HEK293T (cell line): Measurements from ENCODE around the gene EFCAB6.

Experiments used
- CTCF ChIA-PET: fragments of 350-600 bp; formaldehyde crosslinking; extraction: SDS; loops from one replicate; lab custom pipeline; 2021; ENCODE audit warnings: antibody characterized with exemption, inconsistent platforms; lab: Yijun Ruan, JAX
- POLR2A ChIA-PET: fragments of 350-600 bp; formaldehyde crosslinking; extraction: SDS; loops from one replicate; lab custom pipeline; 2020; ENCODE audit warnings: antibody characterized with exemption, inconsistent platforms; lab: Yijun Ruan, JAX
- DNase-seq: peaks from one replicate; pipeline ENCODE4 v3.0.0; 2012; ENCODE audit warnings: mixed read lengths; ENCODE audit errors: extremely low spot score
- ARNT ChIP-seq: fragments of 450-650 bp; IDR thresholded peaks from 2 replicates; pipeline ENCODE4 v1.6.1; 2017; ENCODE audit warnings: mild to moderate bottlenecking
- BHLHE40 ChIP-seq: fragments of 450-650 bp; IDR thresholded peaks from 2 replicates; pipeline ENCODE4 v1.6.1; 2016; ENCODE audit warnings: mild to moderate bottlenecking, moderate library complexity, borderline replicate concordance
- CTBP1 ChIP-seq: fragments of 450-650 bp; IDR thresholded peaks from 2 replicates; pipeline ENCODE4 v1.6.1; 2016; ENCODE audit warnings: borderline replicate concordance
- ELF4 ChIP-seq: fragments of 450-650 bp; IDR thresholded peaks from 2 replicates; pipeline ENCODE4 v1.6.1; 2017; ENCODE audit warnings: antibody characterized with exemption
- FOXA1 ChIP-seq: fragments of 450-650 bp; IDR thresholded peaks from 2 replicates; pipeline ENCODE4 v1.6.1; 2016; ENCODE audit warnings: mild to moderate bottlenecking
- FOXK2 ChIP-seq: fragments of 450-650 bp; IDR thresholded peaks from 2 replicates; pipeline ENCODE4 v1.6.1; 2016; ENCODE audit warnings: mild to moderate bottlenecking
- FOXM1 ChIP-seq: fragments of 450-650 bp; IDR thresholded peaks from 2 replicates; pipeline ENCODE4 v1.6.1; 2017; ENCODE audit warnings: mild to moderate bottlenecking, borderline replicate concordance
- HDGF ChIP-seq: fragments of 450-650 bp; IDR thresholded peaks from 2 replicates; pipeline ENCODE4 v1.6.1; 2017; ENCODE audit warnings: antibody characterized with exemption, borderline replicate concordance
- L3MBTL2 ChIP-seq: fragments of 450-650 bp; conservative IDR thresholded peaks from 2 replicates; pipeline ENCODE4 v1.6.1; 2016; ENCODE audit warnings: mild to moderate bottlenecking
- LEF1 ChIP-seq: fragments of 450-650 bp; IDR thresholded peaks from 2 replicates; pipeline ENCODE4 v1.6.1; 2017; ENCODE audit warnings: mild to moderate bottlenecking, borderline replicate concordance
- NFRKB ChIP-seq: fragments of 450-650 bp; IDR thresholded peaks from 2 replicates; pipeline ENCODE4 v1.6.1; 2016; ENCODE audit warnings: mild to moderate bottlenecking, moderate library complexity
- PKNOX1 ChIP-seq: fragments of 450-650 bp; IDR thresholded peaks from 2 replicates; pipeline ENCODE4 v1.6.1; 2016
- SP1 ChIP-seq: fragments of 450-650 bp; IDR thresholded peaks from 2 replicates; pipeline ENCODE4 v1.6.1; 2017
- SUZ12 ChIP-seq: fragments of 450-650 bp; IDR thresholded peaks from 2 replicates; pipeline ENCODE4 v1.6.1; 2016; ENCODE audit warnings: mild to moderate bottlenecking
- TARDBP ChIP-seq: fragments of 450-650 bp; IDR thresholded peaks from 2 replicates; pipeline ENCODE4 v1.6.1; 2016
- ZNF384 ChIP-seq: fragments of 450-650 bp; IDR thresholded peaks from 2 replicates; pipeline ENCODE4 v1.6.1; 2016

EFCAB6 gene

GRCh38 chr22:43563571-43563970 lies 248.5 kb downstream of the EFCAB6 start:
- DNase-seq = no peak
- ChIA-PET CTCF (no interaction called here), POLR2A (no interaction called here)
- TF ChIP-seq L3MBTL2 (no peak), ZNF384 (no peak), ARNT (no peak), TARDBP (no peak), BHLHE40 (no peak), SUZ12 (no peak), ELF4 (no peak), HDGF (no peak), PKNOX1 (no peak), LEF1 (no peak), FOXK2 (no peak), NFRKB (no peak), SP1 (no peak), FOXM1 (no peak), CTBP1 (no peak), FOXA1 (no peak)

GRCh38 chr22:43562843-43563242 lies 249.3 kb downstream of the EFCAB6 start:
- CTCF ChIA-PET = no interaction called here
- DNase-seq = no peak
- no peak for TF ChIP-seq SUZ12
- no peak for TF ChIP-seq TARDBP
- TF ChIP-seq L3MBTL2 = no peak
- no peak for TF ChIP-seq FOXM1
- TF ChIP-seq LEF1 = no peak
- TF ChIP-seq SP1 = no peak
- TF ChIP-seq NFRKB = no peak
- no peak for TF ChIP-seq BHLHE40
- no peak for TF ChIP-seq ELF4
- POLR2A ChIA-PET = no interaction called here

DNA sequence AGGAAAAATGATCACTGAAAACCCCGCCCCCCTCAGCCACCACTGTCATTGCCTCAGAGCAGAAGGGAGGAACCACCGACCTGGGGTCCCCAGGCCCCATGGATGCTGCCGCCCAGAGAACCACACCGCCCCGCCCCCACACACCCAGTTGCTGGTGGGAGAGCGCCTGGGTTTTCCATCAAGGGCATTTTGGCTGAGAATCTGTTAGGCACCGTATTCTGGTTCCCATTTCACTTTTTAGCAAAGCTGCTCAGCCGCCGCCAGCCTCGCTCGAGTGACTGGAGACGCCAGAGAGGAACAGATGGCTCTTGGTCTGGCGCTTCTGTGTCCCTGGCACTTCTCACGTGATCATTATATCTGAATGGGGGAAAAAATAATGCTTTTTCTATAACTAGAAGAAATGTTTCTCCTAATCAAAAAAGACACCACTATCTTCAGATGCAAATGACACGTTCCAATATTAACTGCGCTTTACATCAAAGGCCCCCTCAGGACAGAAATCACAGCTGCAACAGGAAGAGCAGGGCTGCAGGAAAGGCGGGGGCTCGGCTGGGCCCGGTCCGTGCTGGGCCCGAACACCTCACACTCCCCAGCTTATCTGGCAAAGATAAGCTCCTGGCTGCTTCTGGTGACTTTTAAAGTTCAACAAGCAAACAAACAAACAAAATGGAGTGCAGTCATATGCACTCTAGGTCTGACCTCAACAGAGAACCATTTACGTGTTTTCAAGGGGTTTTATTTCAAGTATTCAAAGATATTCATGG lies 250.5 kb downstream of the EFCAB6 start:
- ChIA-PET CTCF (no interaction called here), POLR2A (no interaction called here)
- TF ChIP-seq TARDBP (no peak), HDGF (no peak), FOXM1 (no peak), CTBP1 (no peak), ELF4 (no peak), FOXA1 (no peak), ARNT (no peak), FOXK2 (no peak), SUZ12 (no peak), LEF1 (no peak), SP1 (no peak), BHLHE40 (no peak)
- DNase-seq = no peak

- no peak for DNase-seq
- CTCF ChIA-PET = no interaction called here
- POLR2A ChIA-PET = no interaction called here
- no peak for TF ChIP-seq HDGF
- TF ChIP-seq SUZ12 = no peak
- no peak for TF ChIP-seq BHLHE40
- no peak for TF ChIP-seq FOXA1
- TF ChIP-seq ELF4 = no peak
- TF ChIP-seq PKNOX1 = no peak
- no peak for TF ChIP-seq ARNT
- no peak for TF ChIP-seq NFRKB
- no peak for TF ChIP-seq FOXM1
- TF ChIP-seq TARDBP = no peak
Observed at GRCh38 chr22:43560651-43561050, 251.5 kb downstream of the EFCAB6 start.

- ChIA-PET POLR2A (no interaction called here), CTCF (no interaction called here)
- TF ChIP-seq NFRKB (no peak), LEF1 (no peak), SUZ12 (no peak), FOXA1 (no peak), L3MBTL2 (no peak), PKNOX1 (no peak), FOXM1 (no peak), BHLHE40 (no peak)
- DNase-seq = no peak
Observed at GRCh38 chr22:43555561-43556515, 256.3 kb downstream of the EFCAB6 start.

DNA sequence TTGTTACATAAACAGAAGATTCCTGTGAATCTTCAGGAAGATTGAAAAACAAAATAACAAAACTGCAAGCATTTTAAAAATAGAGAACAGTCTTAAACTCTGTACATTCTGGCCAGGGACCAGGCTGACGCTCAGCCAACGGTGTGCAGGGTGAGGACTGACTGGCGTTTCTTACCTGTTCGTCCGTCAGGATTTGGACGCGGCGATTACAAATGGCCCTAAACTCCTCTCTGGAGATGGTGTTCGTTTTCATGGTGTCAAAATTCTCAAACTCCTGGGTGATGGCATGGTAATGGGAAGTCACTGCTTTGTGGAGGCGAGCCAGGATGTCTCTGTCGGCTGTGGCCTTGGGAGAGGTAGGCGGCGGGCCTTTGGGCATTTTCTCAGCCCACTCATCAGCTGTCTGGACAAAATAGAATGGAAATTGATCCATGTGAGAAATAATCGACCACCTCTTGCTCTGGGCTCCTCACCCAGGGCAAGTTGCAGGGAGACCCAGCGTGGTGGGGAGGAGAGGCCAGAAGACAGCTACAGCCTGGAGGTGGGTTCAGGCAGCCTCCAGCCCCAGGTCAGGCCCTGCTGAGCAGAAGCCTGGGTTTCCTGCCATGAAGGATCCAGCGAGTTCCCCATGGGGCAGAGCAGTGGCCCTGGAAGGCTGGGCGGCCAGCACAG lies 257.3 kb downstream of the EFCAB6 start:
- ChIA-PET CTCF (no interaction called here), POLR2A (no interaction called here)
- TF ChIP-seq BHLHE40 (no peak), FOXA1 (no peak), TARDBP (no peak), NFRKB (no peak), FOXM1 (no peak), ZNF384 (no peak), FOXK2 (no peak), SP1 (no peak)
- DNase-seq = no peak
